Activated CD4-positive, alpha-beta T cell treated with anti-CD3 and anti-CD28 coated beads, Interleukin-2, amount 50 U/mL, for 48 hours (primary cell): ENCODE results near the gene SF3B6.
"Not testable (repeated sequence)": the region's sequence is repeated elsewhere in the genome, so short reads cannot be mapped to it uniquely, and the experiment has no call there.

Experiments used
- DNase-seq, 2 experiments: peaks; one replicate each; pipeline ENCODE4 v3.0.0-alpha.2; 2020

Gene SF3B6, protein sequence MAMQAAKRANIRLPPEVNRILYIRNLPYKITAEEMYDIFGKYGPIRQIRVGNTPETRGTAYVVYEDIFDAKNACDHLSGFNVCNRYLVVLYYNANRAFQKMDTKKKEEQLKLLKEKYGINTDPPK

GRCh38 chr2:24075915-24076848, at the start of gene SF3B6:
SF3B6 (minus strand) TSS chr2:24076326; CDS start chr2:24076229, 97 bp downstream.
- DNase-seq = peak; percentile 100

DNA sequence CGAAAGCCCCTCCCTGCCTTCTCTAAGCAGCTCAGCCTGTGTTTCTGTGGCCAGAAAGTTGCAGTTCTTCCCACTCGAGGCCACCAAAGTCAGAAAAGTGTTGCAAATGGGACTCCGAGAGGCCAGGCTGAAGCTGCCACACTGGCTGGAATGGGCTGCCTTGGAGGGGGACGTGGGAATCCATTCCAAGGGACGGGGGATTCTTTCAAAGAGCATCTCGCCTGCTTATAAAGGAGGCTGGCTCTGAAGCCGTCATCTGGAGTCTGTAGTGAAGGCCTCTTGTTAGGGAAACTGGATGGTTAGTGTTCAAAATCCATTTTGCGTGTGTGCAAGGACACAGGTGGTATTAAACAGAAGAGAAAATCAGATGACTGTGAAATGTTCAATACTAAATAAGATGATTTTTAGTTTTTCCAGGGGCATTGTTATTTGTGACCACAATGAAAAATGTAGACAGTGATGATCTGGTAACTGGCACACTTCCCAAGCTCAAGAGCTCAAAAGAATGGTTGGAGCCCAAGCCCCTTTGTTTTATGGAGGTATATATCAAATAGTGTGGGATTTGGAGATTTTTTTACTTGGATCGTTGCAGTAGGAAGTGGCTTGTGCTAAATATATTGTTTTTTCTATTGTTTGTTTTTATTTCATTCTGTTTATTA, 47.9 kb upstream of the SF3B6 start:
- peak in 1 of 2 experiments; percentile 49 for DNase-seq

- DNase-seq = peak; percentile 72 to 80
Measured at GRCh38 chr2:24123195-24123921, 47.2 kb upstream of the SF3B6 start, which contains the start of the genes FAM228B and PFN4. FAM228B (plus strand) TSS chr2:24123469; CDS start chr2:24124362, 893 bp downstream. PFN4 (minus strand) TSS chr2:24123334; CDS start chr2:24122535, 799 bp downstream.

GRCh38 chr2:24122366-24123194, 46.5 kb upstream of the SF3B6 start:
- no peak for DNase-seq

GRCh38 chr2:24121469-24121868, 45.3 kb upstream of the SF3B6 start:
- no peak for DNase-seq

DNA sequence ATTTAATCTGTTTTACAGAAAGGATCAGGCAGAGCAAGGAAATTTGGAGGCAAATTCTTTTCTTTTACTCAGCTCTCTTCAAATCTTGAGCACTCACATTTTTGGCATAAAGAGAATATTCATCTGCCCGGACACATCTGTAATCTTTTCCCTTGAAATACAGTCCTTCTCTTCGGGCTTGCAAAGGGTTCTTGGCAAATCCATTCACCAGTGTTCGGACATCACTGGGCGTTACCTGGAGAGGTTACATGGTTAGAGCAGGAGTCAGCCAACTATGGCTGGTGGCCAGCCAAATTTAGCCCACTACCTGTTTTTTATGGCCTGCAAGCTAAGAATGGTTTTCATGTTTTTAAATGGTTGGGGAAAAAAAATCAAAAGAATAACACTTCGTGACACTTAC, 44.9 kb upstream of the SF3B6 start:
- no peak for DNase-seq

DNA sequence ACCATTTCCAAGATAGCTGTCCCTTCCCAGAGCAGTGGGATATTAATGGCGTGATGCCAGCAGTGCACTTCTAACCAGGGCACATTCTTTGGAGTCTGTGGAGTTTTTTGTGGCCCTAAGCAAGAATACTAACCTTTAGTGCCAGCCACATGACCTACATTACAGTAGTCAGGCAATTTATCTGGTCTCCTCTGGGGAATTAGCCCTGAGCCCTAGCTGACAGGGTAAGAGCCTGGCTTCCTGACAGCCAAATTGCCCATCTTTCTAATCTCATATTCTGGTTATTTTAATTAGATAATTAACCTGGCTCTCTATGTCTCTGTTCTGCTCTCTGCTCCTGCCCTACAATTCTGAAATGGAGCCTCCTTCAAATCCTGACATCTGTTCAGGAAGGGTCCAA, 41.8 kb upstream of the SF3B6 start:
- DNase-seq = no peak

GRCh38 chr2:24115057-24115456, 38.9 kb upstream of the SF3B6 start:
- no peak for DNase-seq

GRCh38 chr2:24111407-24111901, 35.3 kb upstream of the SF3B6 start:
- DNase-seq = no peak

GRCh38 chr2:24110660-24111303, 34.7 kb upstream of the SF3B6 start:
- no peak for DNase-seq

DNA sequence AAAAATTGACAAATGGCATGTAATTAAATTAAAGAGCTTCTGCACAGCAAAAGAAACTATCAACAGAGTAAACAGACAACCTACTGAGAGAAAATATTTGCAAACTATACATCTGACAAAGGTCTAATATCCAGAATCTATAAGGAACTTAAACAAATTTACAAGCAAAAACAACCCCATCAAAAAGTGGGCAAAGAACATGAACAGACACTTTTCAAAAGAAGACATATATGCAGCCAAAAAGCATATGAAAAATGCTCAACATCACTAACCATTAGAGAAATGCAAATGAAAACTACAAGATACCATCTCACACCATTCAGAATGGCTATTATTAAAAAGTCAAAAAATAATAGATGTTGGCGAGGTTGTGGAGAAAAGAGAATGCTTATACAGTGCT, 33.3 kb upstream of the SF3B6 start:
- DNase-seq = not testable (repeated sequence)

GRCh38 chr2:24107336-24107735, 31.2 kb upstream of the SF3B6 start:
- no peak for DNase-seq

- DNase-seq = no peak
Measured at GRCh38 chr2:24106786-24107185, 30.7 kb upstream of the SF3B6 start.

DNA sequence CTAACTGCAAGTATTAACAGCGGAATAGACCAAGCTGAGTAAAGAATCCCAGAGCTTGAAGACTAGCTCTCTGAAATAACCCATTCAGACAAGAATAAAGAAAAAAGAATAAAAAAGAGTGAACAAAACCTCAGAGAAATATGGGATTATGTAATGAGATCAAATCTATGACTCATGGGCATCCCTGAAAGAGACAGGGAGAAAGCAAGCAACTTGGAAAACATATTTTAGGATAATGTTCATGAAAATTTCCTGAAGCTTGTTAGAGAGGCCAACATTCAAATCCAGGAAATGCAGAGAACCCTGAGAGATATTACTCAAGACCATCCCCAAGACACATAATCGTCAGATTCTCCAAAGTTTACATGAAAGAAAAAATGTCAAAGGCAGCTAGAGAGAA, 29.7 kb upstream of the SF3B6 start:
- DNase-seq = no peak

DNA sequence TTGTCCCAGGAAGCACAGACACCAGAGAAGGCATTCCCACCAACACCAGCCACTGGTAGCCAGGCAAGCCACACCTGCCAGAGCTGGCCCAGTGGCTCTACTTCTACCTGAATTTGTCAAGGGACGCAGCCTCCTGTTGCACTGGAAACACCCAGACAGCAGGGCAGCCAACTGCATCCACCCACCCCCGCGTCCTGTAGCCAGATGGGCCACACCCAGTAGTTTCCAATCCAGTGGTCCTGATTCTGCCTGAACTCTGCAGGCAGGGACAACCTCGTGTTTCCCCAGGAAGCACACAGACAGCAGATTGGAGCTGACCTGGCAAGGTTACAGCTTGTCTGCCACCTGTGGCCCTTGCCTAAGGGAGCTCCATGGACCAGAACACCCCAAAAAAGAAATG, 28.8 kb upstream of the SF3B6 start:
- no peak for DNase-seq

- no peak for DNase-seq
Measured at GRCh38 chr2:24104110-24104650, 28.1 kb upstream of the SF3B6 start.

DNA sequence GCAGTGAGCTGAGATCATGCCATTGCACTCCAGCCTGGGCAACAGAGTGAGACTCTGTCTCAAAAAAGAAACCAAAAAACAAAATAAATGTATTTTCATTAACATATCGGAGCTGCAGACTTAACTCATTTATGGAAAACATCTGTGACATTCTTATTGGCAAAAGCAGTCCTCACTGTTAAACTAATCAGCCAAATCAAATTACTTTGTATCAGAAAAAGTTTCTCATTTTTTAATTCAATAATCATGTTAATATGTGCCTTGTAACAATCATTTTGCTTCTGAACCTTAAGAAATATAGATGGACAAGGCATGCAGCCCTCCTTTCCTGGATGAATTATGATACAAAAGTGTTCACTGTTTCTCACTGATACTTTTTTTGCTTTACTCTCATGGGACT, 26.6 kb upstream of the SF3B6 start:
- DNase-seq = no peak

DNA sequence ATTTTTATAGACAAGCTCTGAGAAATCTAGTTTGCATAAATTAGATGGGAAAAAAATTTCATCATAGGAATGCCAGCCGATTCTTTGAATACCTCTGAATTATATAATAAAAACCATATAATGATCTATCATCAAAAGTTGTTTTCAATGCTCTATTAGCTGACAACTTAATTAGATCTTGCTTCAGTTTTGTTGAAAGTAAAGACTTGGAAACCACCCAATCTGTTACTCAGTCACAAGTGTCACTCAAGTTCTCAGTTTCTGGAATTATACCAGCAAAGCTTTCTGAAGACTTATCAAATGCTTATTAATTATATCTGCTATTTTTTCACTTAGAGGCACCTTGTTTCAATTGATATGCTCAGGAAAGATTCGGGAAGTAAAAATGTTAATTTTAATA, 25.9 kb upstream of the SF3B6 start:
- DNase-seq = no peak

- not testable (repeated sequence) for DNase-seq
Measured at GRCh38 chr2:24100732-24101131, 24.6 kb upstream of the SF3B6 start.

DNA sequence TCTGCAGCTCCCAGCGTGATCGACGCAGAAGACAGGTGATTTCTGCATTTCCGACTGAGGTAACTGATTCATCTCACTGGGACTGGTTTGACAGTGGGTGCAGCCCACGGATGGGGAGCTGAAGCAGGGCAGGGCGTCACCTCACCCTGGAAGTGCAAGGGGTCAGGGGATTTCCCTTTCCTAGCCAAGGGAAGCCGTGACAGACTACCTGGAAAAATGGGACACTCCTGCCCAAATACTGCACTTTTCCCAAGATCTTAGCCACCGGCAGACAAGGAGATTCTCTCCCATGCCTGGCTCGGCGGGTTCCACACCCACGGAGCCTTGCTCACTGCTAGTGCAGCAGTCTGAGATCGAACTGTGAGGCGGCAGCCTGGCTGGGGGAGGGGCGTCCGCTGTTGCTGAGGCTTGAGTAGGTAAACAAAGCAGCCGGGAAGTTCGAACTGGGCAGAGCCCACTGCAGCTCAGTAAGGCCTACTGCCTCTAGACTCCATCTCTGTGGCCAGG, 19.1 kb upstream of the SF3B6 start:
- not testable (repeated sequence) for DNase-seq

DNA sequence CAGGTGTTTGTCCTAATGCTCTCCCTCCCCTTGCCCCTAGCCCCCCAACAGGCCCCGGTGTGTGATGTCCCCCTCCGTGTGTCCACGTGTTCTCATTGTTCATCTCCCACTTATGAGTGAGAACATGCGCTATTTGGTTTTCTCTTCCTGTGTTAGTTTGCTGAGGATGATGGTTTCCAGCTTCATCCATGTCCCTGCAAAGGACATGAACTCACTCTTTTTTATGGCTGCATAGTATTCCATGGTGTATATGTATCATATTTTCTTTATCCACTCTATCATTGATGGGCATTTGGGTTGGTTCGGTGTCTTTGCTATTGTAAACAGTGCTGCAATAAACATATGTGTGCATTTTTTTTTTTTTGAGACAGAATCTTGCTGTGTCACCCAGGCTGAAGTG, 17.1 kb upstream of the SF3B6 start:
- not testable (repeated sequence) for DNase-seq
